Activated naive CD4-positive, alpha-beta T cell treated with anti-CD3 and anti-CD28 coated beads, Interleukin-2, amount 10 ng/mL, durations not matched to agents 7 days and 5 days (primary cell): ENCODE data around the gene PLCG1.

Source experiments
- CTCF ChIA-PET: fragments of 350-600 bp; sonication (Branson Sonifier 250); formaldehyde crosslinking; loops from one replicate; lab custom pipeline; 2021; ENCODE audit warnings: antibody characterized with exemption; lab: Charles Lee
- DNase-seq: peaks from one replicate; pipeline ENCODE4 v3.0.0-alpha.2; 2020
- H3K27ac Mint-ChIP-seq: one replicate; pipeline ENCODE4 v1.8.0; 2021; ENCODE audit warnings: mild to moderate bottlenecking, moderate library complexity, mixed read lengths
- H3K27me3 Mint-ChIP-seq: one replicate; pipeline ENCODE4 v1.8.0; 2021; ENCODE audit warnings: mild to moderate bottlenecking, mixed read lengths
- H3K36me3 Mint-ChIP-seq: one replicate; pipeline ENCODE4 v1.8.0; 2021; ENCODE audit warnings: mixed read lengths
- H3K4me1 Mint-ChIP-seq: one replicate; pipeline ENCODE4 v1.8.0; 2021; ENCODE audit warnings: mixed read lengths
- H3K4me3 Mint-ChIP-seq: one replicate; pipeline ENCODE4 v1.8.0; 2021; ENCODE audit warnings: mild to moderate bottlenecking, moderate library complexity, mixed read lengths
- H3K9me3 Mint-ChIP-seq: one replicate; pipeline ENCODE4 v1.8.0; 2021; ENCODE audit warnings: mixed read lengths

PLCG1 gene

DNA sequence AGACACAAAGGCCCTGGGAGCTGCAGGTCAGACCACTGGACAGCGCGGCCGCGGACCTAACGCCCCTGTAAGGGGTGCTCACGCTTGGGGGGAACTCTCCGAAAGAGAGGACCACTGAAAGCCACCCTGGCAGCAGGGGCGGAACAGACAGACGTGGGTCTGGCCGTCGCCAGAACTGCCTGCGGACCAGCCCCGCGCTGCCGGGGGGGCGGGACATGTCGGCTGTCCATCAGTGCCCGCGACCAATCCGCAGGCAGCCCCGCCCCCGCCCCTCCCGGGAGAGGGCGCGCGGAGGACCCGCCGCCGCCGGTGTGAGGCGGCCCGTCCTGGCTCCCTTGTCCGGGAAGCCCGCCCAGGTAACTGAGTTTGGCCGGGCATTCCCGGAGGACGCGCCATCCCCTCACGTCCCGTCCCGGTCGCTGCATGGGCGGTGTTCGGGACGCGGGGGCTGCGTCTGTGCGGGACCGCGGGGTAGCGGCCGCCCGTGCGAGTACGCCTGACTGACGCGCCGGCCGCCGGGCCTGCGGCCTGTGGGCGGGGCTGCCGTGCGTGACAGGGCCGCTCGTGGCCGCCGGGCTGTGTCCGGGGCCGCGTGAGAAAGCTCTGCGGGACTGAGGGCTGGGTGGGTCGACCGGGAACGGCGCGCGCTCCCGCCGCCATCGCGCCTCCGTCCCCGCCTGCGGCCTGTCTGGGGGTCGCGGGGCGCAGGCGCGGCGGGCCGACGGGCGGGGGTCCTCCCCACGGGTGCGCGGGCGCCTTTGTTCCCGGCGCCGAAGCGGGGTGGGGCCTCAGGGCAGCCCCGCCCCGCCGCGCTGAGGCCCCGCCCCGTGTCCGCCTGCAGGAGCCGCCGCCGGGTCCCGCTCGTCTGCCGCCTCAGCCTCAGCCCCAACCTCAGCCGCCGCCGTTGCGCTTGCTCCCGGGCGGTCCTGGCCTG, at the start of gene PLCG1:
PLCG1 (plus strand) TSS at position 864 of the 934 bp plus-strand sequence. CDS start 99 bp downstream, outside the sequence.
- H3K4me3 Mint-ChIP-seq, result peak within 1 kb of the TSS; percentile 84
- no peaks in the 10 kb centered on the region for H3K27me3 Mint-ChIP-seq
- peaks cover 33% of the 10 kb centered on the region for H3K36me3 Mint-ChIP-seq
- CTCF ChIA-PET, result interaction anchor here (0.7 to 12.7 kb wide), 12 partner anchors 20 to 274 kb away, joined by 3 to 240 read pairs (median 14); no protein-coding TSS in a partner anchor
- H3K27ac Mint-ChIP-seq, result peak within 1 kb of the TSS; percentile 92
- no peaks in the 10 kb centered on the region for H3K9me3 Mint-ChIP-seq
- DNase-seq, result peak; percentile 88
- H3K4me1 Mint-ChIP-seq, result peaks cover 54% of the 10 kb centered on the region

DNA sequence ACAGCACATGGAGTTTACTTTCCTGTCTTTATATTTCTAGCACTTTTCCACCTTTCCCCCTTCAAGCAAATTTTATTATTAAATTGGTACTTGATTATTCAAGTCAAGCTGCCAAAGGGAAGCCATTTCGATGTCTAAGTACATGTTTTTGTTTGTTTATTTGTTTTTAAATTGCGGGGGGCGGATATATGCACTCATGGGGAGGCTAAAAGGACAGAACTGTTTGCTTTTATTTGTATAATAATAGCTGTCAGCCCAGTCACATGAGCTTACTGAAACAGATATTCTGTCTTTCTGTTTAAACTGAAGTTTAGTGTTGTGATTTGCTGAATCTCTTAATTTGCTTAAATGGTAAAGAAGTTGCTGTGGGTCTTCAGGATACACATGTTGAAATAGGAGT, 49.6 kb upstream of the PLCG1 start:
- Mint-ChIP-seq H3K27ac (no peak overlapping the region), H3K9me3 (no peaks in the 10 kb centered on the region), H3K4me1 (peaks cover 15% of the 10 kb centered on the region), H3K27me3 (no peaks in the 10 kb centered on the region), H3K36me3 (peaks cover 60% of the 10 kb centered on the region), H3K4me3 (no peak overlapping the region)
- no peak for DNase-seq
- CTCF ChIA-PET, result interaction anchor here (1.2 to 2.4 kb wide), 3 partner anchors 9 to 102 kb away, joined by 3 to 9 read pairs (median 3); no protein-coding TSS in a partner anchor

DNA sequence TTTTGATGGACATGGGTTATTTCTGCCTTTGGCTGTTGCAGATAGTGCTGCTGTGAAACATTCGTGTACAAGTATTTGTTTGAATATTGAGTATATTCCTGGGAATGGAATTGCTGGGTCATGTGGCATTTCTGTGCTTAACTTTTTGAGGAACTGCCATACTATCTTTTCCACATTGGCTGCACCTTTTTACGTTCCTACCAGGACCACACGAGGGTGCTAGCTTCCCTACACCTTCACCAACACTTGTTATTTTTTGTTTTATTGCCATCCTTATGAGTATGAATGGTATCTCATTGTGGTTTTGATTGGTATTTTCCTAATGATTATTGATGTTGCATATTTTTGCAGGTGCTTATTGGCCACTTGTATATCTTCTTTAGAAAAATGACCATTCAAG, 47.8 kb upstream of the PLCG1 start:
- no peak overlapping the region for H3K4me3 Mint-ChIP-seq
- H3K36me3 Mint-ChIP-seq, result peaks cover 52% of the 10 kb centered on the region
- peaks cover 15% of the 10 kb centered on the region for H3K4me1 Mint-ChIP-seq
- CTCF ChIA-PET, result interaction anchor here (1.5 kb wide), 1 partner anchor 29 kb away, joined by 3 read pairs; no protein-coding TSS in a partner anchor
- no peaks in the 10 kb centered on the region for H3K9me3 Mint-ChIP-seq
- no peaks in the 10 kb centered on the region for H3K27me3 Mint-ChIP-seq
- no peak overlapping the region for H3K27ac Mint-ChIP-seq
- DNase-seq, result no peak

DNA sequence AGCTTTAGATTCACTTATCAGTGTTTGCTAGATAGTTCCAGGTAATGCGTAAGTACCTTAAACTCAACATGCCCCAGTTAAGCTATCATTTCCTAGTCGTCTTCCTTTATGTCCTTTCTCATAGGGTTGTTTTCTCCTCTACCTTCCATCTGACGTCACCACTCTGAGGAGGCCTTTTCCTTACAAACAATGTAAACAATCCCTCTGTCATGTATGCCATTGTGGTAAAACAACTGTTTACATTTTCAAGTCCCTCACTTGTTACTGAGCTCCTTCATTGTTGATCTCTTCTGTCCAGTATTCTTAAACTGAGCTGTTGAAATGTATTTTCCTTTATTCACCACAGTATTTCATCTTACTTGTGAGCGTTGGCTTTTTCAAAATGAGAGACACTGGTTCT, 45.4 kb upstream of the PLCG1 start:
- no peak for DNase-seq
- no peaks in the 10 kb centered on the region for H3K9me3 Mint-ChIP-seq
- H3K4me1 Mint-ChIP-seq, result peaks cover 4% of the 10 kb centered on the region
- H3K27me3 Mint-ChIP-seq, result no peaks in the 10 kb centered on the region
- no peak overlapping the region for H3K4me3 Mint-ChIP-seq
- no peak overlapping the region for H3K27ac Mint-ChIP-seq
- peaks cover 47% of the 10 kb centered on the region for H3K36me3 Mint-ChIP-seq
- CTCF ChIA-PET, result interaction anchor here (1.0 to 9.5 kb wide), 3 partner anchors 9 to 123 kb away, joined by 5 to 234 read pairs (median 6); no protein-coding TSS in a partner anchor

DNA sequence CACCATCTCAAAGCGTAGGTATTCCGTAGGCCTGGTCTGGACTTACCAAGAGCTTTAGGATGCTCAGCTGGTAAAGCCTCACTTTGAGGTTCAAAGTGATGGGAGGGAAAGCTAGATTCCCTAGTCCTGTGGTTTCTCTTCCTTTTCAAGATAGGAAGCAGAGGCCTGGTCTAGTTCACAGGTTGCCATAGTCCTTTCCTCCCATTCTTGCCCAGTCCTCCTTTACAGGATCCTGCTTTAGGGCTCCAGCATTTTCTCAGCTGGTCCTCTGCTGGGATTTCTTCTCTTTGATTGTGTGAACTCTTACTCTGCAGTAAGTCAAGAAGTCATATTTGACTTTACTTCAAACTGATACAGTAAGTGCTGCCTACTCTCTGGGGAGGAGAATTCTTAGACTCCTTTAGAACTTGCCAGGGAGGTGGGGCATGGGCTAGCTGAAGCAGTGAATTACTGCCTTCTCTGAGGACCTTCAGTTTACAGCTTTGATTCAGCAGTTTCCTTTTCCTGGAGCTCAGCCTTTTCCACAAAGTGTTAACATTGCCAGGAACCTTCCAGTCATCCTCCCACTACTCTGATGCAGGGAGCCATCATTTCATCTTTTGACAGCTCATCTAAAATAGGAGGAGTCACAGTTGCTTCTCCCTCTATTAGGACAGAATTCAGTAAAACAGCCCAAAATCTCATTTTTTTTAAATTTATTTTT, 42.8 kb upstream of the PLCG1 start:
- H3K4me1 Mint-ChIP-seq, result no peaks in the 10 kb centered on the region
- no peak for DNase-seq
- H3K9me3 Mint-ChIP-seq, result no peaks in the 10 kb centered on the region
- H3K36me3 Mint-ChIP-seq, result peaks cover 48% of the 10 kb centered on the region
- CTCF ChIA-PET, result interaction anchor here (0.7 to 9.5 kb wide), 26 partner anchors 8 to 253 kb away, joined by 3 to 234 read pairs (median 5); no protein-coding TSS in a partner anchor
- H3K27me3 Mint-ChIP-seq, result no peaks in the 10 kb centered on the region
- no peak overlapping the region for H3K4me3 Mint-ChIP-seq
- no peak overlapping the region for H3K27ac Mint-ChIP-seq

DNA sequence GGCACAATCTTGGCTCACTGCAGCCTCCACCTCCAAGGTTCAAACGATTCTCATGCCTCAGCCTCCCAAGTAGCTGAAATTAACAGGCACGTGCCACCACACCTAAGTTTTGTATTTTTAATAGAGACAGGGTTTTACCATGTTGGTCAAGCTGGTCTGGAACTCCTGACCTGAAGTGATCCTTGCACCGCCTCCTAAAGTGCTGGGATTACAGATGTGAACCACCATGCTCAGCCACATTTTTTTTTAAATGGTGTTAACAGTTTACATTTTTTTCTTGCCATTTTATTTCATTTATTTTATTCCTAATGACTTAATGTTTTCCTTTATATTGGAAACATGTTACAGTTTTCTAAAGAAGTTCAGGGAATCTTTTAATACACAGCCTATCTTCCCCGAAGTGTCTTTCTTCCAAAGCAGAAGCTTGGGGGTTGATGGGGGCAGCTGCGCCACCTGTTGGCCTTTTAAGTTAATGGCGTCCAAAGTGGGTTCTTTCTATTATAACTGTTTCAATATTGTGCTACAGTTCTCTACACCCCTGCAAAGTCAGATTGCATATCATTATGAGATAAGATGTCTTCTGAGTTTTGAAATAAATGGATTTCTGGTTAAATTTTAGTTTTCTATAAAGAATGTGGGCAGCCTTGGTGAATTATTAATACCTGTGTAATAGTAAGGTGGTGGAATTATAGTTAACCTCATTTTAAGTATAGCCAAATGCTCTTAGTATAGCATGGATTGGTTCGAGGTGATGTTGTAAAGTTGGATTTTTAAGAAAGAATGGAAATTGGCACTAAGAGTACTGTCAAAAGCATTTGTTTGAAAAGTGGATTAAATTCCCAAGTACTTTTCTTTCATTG, 42.0 kb upstream of the PLCG1 start:
- Mint-ChIP-seq H3K27me3 (no peaks in the 10 kb centered on the region), H3K4me1 (no peaks in the 10 kb centered on the region), H3K27ac (no peak overlapping the region), H3K4me3 (no peak overlapping the region), H3K9me3 (no peaks in the 10 kb centered on the region), H3K36me3 (peaks cover 52% of the 10 kb centered on the region)
- CTCF ChIA-PET, result interaction anchor here (0.8 to 9.5 kb wide), 27 partner anchors 9 to 252 kb away, joined by 3 to 234 read pairs (median 5); no protein-coding TSS in a partner anchor
- peak; percentile 64 for DNase-seq

DNA sequence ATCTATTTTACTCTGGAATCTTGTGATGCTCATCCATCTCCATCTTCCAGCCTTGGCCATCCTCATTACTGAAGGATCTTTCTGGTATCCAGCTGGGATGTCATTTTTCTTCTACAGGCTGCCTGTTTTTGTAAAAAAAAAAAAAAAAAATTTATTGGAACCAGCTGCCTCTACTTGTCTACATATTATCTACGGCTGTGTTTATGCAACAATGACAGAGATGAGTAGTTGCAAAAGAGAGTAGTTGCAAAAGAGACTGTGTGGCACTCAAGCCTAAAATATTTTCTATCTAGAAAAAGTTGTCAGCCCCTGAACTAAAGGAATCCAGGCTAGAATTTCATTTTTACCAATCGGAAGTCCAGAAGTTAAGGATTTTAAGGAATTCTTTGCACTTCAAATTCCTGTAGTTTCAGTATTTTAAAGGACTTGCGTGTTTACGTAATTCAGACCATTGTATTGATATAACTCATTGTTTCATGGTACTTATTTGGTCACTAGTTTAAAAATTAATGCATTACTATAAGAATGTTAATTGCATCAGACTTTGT, 38.6 kb upstream of the PLCG1 start:
- Mint-ChIP-seq H3K4me1 (no peaks in the 10 kb centered on the region), H3K27ac (no peak overlapping the region), H3K9me3 (no peaks in the 10 kb centered on the region), H3K36me3 (peaks cover 51% of the 10 kb centered on the region), H3K27me3 (no peaks in the 10 kb centered on the region), H3K4me3 (no peak overlapping the region)
- CTCF ChIA-PET, result interaction anchor here (0.7 to 9.5 kb wide), 5 partner anchors 67 to 136 kb away, joined by 3 to 234 read pairs (median 4); no protein-coding TSS in a partner anchor
- no peak for DNase-seq

DNA sequence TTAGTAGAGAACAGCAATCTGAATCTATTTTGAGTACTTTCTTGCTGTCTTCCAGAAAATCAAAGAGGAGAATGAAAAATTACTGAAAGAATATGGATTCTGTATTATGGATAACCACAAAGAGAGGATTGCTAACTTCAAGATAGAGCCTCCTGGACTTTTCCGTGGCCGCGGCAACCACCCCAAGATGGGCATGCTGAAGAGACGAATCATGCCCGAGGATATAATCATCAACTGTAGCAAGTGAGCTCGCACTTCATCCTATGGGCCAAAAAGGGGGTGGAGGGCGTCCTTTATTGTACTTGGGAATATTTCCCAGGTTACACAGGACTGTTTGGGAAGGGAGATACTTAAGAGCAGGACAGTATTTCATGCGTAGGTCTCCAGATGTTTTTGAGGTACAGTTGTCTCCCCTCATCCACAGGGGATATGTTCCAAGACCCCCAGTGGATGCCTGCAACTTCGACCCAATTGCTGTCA, 37.3 kb upstream of the PLCG1 start:
- Mint-ChIP-seq H3K36me3 (peaks cover 48% of the 10 kb centered on the region), H3K4me1 (no peaks in the 10 kb centered on the region), H3K4me3 (no peak overlapping the region), H3K27me3 (no peaks in the 10 kb centered on the region), H3K27ac (no peak overlapping the region), H3K9me3 (no peaks in the 10 kb centered on the region)
- CTCF ChIA-PET, result interaction anchor here (2.3 to 9.5 kb wide), 2 partner anchors 110 to 137 kb away, joined by 7 to 234 read pairs; no protein-coding TSS in a partner anchor
- DNase-seq, result no peak

DNA sequence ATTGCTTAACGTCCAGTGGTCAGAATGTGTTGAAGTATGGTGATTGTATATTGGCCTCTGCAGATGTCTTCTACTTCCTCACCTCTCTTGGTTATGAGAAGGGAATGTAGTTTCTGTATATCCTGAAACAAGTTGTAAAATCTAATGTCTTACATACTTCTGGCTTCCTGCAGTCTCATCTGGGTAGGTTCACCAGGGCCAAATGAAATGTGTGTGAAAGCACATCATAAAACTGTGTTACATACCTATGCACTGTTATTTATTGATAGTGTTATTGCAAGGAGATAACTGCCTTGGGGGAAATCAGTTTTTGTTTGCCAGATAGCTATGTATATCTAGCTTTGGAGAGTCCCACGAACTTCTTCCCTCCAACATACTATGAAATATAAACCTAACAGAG, 35.7 kb upstream of the PLCG1 start:
- no peak for DNase-seq
- no peak overlapping the region for H3K27ac Mint-ChIP-seq
- no peaks in the 10 kb centered on the region for H3K4me1 Mint-ChIP-seq
- no peaks in the 10 kb centered on the region for H3K9me3 Mint-ChIP-seq
- no peak overlapping the region for H3K4me3 Mint-ChIP-seq
- H3K36me3 Mint-ChIP-seq, result peaks cover 41% of the 10 kb centered on the region
- CTCF ChIA-PET, result no interaction called here
- no peaks in the 10 kb centered on the region for H3K27me3 Mint-ChIP-seq

DNA sequence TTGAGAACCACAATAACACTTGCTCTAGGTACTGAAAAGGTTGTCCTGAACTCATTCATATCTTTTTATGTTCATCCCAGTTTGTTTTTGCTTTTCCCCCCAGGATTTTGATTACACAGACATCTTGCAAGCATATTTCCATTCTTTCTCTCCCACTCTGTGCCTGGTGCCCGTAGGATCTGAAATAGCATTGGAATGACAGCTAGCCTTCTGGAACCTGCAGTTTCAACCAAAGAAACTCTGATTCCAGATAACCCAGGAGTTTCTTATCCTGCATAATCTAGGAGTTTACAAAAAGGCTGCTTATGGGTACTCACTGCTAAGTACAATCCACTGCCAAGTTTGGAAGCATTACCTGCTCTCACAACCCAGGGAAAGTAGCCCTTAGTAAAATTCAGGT, 28.8 kb upstream of the PLCG1 start:
- no peaks in the 10 kb centered on the region for H3K4me1 Mint-ChIP-seq
- H3K27me3 Mint-ChIP-seq, result no peaks in the 10 kb centered on the region
- no peaks in the 10 kb centered on the region for H3K9me3 Mint-ChIP-seq
- H3K36me3 Mint-ChIP-seq, result peaks cover 18% of the 10 kb centered on the region
- CTCF ChIA-PET, result interaction anchor here (1.0 kb wide), 1 partner anchor 118 kb away, joined by 4 read pairs; no protein-coding TSS in a partner anchor
- no peak overlapping the region for H3K4me3 Mint-ChIP-seq
- no peak for DNase-seq
- H3K27ac Mint-ChIP-seq, result peak overlapping the region; percentile 33

DNA sequence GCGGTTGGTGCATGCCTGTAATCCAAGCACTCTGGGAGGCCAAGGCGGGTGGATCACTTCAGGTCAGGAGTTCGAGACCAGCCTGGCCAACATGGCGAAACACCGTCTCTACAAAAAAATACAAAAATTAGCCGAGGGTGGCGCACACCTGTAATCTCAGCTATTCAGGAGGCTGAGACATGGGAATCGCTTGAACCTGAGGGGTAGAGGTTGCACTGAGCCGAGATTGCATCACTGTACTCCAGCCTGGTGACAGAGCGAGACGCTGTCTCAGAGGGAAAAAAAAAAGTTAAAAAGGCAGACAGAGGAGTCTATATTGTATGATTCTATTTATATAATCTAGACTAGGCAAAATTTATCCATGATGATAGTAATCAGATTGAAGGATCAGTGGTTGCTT, 27.3 kb upstream of the PLCG1 start:
- Mint-ChIP-seq H3K27me3 (no peaks in the 10 kb centered on the region), H3K36me3 (peaks cover 28% of the 10 kb centered on the region), H3K27ac (no peak overlapping the region), H3K4me3 (no peak overlapping the region), H3K4me1 (no peaks in the 10 kb centered on the region), H3K9me3 (no peaks in the 10 kb centered on the region)
- DNase-seq, result no peak
- CTCF ChIA-PET, result no interaction called here

DNA sequence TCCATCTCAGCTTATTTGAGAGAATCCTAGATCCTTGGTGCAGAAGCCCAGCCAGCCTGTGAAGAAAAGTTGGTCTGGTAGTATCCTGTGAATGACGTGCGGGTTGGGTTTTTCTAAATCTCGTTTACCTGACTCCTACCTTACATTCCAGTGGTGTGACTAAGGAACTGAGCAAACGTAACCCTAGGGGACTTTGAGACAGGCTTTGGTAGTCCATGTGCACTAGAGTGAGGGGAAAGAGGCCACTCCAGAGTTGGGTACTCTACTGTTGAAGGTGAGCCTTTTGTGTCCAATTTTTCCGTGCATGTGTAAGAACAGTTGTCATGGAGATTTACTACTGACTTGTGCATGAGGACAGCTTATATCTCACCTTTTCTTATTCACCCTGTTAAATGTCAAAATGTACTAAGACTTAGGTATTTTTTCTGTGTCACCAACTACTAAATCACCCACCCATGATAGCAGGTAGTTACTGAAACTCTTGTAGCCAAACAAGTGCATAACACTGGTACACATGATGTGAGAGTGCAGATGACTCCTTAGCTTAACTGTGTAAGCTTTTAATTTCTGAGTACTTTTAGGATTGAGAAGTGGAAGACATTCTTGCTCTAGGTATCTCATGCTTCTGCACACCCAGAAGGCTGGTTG, 26.3 kb upstream of the PLCG1 start:
- Mint-ChIP-seq H3K4me3 (no peak overlapping the region), H3K27me3 (no peaks in the 10 kb centered on the region), H3K9me3 (no peaks in the 10 kb centered on the region), H3K36me3 (peaks cover 38% of the 10 kb centered on the region), H3K4me1 (no peaks in the 10 kb centered on the region), H3K27ac (no peak overlapping the region)
- no peak for DNase-seq
- CTCF ChIA-PET, result interaction anchor here (1.0 to 2.7 kb wide), 4 partner anchors 16 to 120 kb away, joined by 3 to 8 read pairs (median 3); no protein-coding TSS in a partner anchor
